HG03139 (cell line): ENCODE measurements around the gene YTHDF1.

Experiments
- ATAC-seq: cut with Tn5 transposase; IDR thresholded peaks from one replicate; pipeline ENCODE4 v1.9.1; 2021; ENCODE audit not compliant: unreplicated experiment

The YTHDF1 gene

DNA sequence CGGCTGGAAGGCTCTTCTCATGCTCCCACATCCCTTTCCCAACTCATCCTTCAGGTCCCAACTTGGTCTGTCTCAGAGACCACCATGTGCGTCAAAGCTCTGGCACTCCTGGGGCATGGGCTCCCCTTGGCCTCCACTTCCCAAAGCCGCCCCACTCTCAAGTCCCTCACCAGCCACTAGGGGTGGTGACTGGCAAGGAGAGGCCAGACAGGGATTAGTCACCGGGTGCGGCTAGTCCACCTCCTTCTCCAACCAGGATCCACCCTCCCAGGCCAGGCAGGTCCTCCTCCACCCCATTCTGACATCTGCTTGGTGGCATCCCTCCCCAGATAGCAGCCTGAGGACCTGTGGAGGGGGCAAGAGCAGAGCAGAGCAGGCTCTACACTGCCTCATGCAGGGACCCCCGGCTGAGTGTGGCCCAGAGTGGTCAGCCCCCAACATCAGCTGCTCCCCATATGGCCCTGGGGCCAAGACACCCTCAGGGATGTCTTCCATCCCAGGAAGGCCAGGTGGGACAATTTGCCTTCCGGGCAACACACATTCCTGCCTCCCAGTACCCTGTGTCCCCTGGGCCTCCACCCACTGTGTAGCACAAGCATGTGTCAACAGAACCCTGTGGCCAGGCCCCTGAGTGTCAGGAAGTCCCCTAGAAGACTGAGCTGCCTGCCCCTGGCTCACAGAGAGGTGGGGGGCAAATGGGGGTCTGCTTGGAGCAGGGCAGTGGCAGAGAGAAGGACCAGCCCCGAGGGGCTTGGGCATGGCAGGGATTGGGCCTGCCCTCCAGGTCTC, 29.2 kb downstream of the YTHDF1 start:
- no peak for ATAC-seq

DNA sequence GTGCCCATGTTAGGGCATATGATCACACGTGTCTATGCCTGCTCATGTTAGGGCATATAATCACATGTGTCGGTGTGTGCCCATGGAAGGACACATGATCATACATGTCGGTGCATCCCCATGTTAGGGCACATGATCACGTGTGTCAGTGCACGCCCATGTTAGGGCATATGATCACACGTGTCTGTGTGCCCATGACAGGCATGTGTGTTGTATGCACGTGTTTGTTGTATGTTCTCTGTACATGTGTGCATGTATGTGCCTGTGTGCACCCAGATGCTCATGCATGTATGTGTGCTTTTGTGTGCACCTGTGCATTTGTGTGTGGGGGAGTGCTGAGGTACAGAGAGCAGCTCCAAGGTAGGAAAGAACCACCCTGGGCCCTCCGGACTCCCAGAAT, 29.8 kb downstream of the YTHDF1 start:
- no peak for ATAC-seq

DNA sequence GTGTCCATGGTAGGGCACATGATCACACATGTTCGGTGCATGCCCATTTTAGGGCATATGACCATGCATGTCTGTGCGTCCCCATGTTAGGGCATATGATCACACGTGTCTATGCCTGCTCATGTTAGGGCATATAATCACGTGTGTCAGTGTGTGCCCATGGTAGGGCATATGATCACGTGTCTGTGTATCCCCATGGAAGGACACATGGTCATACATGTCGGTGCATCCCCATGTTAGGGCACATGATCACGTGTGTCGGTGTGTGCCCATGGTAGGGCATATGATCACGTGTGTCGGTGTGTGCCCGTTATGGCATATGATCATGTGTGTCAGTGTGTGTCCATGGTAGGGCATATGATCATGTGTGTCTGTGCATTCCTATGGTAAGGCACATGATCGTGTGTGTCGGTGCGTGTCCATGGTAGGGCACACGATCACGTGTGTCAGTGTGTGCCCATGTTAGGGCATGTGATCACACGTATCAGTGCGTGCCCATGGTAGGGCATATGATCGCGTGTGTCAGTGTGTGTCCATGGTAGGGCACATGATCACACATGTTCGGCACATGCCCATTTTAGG, 30.6 kb downstream of the YTHDF1 start:
- ATAC-seq: no peak

DNA sequence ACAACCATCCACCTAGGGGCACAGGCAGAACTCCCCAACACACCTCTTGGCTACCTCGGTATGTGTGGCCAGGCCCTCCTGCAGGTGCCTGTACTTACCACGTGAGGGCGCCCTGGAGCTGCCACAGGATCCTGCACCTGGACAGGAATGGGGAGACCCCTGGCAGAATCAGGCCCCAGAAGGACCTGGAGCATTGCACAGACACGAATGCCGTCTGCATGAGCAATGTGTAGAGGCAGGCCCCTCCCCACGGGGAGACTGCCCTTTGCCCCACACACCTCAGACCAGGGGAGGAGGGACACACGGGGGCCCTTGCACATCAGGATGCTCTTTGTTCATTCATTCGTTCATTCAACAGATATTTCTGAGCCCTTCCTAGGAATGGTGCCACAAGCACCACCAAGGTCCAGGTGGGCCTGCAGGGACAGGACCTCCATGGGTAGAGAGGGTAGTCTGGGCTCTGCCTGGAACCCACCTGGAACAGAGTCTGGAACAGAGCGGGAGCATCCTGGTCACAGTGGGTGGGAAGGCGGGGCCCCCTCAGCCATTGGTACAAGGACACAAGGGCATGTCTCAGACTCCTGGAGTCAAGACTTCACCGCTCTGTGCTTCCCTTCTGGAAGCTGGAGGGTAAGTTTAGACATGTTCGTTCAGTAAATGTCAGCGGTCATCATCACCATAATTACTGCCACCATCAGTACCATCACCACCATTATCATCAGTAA, 32.3 kb downstream of the YTHDF1 start:
- no peak for ATAC-seq

DNA sequence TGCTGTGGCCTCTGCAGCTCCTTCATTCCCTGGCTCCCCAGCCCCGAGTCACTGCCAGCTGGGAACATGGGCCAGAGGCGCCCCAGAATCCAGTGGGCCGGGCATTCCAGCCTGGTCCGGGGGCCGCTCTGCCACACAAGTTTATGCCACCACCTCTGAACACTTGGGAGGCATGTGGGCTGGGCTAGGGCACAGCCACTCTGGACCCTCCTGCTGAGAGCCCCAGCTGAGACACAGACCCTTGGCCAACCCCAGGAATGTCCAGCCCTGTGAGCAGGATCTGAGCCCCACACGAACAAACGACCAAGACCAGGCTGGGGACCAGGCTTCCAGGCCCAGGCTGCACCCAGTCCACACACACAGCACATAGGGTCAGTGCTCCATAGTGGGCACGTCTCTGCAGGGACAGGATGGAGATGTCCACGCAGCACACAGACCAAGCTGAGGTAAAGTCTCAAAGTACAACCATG, 33.0 kb downstream of the YTHDF1 start:
- no peak for ATAC-seq

DNA sequence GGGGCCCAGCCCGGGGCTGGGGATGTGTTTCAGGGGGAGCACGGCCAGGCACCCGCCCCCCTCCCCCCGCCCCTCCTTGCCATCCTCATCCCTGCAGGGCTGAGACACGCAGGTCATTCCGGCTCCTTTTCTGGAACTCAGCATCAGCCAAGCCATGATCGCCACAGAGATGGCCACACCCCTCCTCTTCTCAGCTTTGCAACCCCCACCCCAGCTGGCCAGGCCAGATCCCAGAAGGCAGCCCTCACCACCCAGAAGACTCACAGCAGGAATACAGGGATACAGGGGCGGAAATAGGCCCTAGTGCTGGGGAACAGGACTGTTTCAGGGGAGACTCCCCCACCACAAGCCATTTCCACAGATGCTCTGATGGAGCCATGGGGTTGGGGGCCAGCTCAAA, 33.5 kb downstream of the YTHDF1 start:
- no peak for ATAC-seq

DNA sequence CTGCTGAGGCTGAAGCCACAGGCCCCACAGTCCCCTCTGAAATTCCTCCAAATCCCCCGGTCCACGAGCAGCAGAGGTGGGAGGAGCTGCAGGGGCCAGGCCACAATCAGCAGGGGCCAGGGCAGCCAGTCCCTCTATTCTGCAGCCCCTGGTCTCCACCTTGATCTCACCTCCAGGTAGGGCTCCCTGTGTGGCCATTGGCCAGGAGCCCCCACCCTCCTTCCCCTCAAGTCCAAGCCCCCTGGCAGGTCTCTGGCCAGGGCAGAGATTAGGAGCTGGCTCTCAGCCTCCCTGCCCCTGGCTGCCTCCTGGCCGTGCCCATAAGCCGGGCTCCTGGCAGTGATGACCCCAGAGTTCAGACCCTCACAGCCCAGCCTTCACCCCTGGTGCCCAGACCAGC, 34.7 kb downstream of the YTHDF1 start:
- ATAC-seq: no peak

DNA sequence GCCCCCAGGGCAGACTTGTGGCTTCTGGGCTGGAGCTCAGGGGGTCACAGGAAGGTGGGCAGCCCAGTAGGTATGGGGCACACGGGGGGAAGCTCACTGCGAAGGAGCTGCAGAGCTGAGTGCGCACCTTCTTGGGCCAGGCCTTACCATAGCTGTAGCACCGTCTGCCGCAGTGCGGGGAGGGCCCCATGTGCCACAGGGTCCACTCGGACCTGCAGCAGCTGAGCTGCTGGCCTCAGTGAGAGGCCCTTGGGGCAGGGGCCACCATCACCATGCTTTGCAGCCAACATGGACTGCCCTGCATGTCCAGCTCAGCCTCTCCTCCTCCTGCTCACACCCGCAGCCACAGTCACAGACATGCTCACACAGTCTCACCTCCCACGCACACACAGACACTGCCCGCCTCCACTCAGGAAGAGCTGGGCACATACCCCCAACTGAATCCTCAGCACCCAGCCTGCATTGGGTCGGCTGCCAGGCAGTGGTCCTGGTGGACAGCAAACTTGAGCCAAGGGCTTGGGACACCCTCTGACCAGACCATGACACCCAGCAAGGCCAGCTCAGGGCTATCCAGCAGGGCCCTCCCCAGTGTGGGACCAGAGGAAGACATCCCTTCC, 35.3 kb downstream of the YTHDF1 start:
- ATAC-seq: no peak

DNA sequence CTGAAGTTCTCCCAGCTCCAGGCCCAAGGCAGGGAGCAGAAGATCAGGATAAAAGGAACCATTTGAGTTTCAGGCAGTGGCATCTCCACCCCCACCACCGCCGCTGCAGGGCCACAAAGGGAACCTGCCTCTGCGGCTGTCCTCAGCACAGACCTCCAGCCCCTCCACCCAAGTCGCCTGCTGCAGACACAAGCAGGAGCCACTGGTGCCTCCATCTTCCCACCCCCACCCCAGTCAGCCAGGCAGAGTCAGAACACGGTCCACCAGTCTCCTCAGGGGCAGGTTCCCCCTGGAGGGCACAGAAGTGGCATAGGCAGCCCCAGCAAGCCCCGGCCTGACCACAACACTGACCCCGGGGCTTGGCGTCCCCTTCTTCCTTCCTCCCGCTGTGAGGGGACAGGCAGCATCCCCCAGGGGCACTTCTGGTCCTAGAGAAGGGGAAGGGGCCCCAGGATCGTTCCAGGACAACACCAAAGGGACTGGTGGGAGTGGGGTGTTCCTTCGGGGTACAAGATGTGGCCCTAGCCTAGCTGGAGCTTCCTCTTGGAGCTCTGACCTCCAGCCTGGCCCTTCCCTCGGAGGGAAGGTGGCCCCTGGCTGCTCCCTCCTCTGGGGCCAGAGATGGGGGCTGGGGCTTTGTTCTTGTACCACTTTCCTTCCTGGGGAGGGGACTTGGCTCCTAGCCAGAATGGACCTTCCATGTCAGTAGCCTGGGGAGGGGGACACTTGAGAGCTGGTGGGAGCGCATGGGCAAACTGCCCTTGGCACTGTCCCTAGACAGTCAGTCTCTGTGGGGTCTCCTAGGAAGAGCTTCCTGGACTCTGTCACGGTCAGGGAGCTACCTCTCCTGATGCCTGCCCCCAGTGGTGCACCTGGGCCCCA, 36.0 kb downstream of the YTHDF1 start:
- ATAC-seq: no peak

DNA sequence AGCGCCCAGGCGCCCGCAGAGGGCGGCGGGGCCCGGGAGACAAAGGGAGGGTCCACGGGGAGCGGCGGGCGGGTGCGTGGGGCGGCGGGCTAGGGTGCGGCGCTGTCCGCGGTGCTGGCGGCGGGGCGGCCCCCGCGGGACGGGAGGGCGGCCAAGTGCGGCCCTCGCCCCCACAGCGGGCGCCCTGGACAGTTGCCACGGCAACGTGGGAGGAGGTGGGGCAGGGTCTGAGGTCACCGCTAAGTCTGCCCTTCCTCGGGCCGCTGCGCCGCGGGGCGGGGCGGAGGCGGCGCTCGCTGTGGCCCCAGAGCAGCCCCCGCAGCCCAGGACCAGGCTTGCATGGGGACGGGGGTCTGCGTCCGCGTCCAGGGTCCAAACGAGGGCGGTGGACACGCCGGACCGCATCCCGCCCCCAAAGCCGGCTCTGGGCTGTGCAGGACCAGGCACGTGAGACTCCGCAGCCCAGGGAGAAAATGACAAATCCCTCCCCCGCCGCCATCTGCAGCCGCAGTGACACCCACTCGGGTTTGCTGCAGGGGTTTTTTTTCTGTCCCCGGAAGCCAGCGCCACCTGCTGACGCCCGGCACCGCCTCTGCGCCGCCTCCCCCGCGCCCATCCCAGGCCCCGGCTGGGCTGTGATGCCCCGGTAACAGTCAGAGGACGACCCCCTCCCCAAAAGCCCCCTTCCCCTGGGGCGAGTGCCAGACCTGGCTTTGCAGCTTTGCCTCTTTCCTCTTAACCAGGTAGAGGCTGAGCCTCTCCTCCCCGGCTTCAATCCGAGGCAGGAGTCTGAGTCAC, 36.8 kb downstream of the YTHDF1 start:
- no peak for ATAC-seq

DNA sequence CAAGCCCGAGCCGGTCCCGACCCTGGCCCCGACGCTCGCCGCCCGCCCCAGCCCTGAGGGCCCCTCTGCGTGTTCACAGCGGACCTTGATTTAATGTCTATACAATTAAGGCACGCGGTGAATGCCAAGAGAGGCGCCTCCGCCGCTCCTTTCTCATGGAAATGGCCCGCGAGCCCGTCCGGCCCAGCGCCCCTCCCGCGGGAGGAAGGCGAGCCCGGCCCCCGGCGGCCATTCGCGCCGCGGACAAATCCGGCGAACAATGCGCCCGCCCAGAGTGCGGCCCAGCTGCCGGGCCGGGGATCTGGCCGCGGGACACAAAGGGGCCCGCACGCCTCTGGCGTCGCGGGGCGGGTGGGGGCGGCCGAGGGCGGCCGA, 37.5 kb downstream of the YTHDF1 start:
- no peak for ATAC-seq

DNA sequence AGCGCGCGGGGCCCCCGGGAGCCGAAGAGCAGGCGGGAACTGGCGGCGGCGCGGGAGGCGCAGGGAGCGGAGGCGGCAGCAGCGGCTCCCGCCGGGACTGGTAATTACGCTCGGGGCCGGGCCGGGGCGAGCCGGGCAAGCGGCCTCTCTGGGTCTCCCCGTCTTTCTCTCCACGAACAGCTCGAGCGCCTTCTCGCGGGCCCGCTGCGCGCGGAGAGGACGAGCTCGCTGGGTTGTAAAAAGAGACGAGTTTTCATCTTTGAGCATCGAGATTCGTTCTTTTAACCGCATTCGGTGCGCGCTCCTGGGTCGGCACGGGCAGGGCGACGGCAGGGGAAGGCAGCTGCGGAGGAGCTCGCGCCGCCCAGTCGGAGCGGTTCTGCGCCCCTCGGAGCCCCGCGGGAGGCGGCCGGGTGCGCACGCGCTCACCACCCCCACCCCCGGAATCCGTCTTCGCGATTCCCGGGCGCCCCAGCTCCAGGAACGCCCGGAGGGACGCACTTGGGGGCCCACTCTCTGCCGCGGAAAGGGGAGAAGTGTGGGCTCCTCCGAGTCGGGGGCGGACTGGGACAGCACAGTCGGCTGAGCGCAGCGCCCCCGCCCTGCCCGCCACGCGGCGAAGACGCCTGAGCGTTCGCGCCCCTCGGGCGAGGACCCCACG, 38.0 kb downstream of the YTHDF1 start:
- no peak for ATAC-seq

DNA sequence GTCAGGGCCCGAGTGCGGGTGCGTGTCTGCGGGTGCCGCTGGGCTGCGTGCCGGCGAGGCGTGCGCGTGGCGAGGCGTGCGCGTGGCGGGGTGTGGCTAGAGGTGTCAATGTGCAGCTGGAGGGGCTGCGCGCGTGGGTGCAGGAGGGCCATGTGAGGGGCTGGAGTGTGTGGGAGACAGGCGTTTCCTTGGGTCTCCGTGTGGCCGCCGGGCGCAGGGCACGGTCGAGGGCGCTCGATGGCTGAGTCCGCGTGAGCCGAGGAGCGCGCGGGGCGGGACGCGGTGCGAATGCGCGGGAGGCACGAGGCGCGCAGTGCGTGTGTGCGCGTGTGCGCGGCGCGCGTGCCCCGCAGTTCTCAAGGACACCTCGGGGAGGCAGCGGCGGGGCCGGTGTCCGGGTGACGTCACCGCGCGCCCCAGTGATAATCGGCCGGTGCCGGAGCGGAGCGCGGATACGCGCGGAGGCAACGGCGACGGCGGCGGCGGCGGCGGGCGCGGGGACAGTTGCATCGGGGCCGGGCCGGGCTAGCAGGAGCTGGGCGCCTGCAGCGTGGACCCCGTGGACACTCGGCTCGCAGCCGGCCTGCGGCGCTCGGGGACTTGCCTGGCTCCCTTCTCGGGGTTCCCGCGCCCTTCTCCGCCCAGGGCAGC, 38.7 kb downstream of the YTHDF1 start:
- ATAC-seq: no peak

DNA sequence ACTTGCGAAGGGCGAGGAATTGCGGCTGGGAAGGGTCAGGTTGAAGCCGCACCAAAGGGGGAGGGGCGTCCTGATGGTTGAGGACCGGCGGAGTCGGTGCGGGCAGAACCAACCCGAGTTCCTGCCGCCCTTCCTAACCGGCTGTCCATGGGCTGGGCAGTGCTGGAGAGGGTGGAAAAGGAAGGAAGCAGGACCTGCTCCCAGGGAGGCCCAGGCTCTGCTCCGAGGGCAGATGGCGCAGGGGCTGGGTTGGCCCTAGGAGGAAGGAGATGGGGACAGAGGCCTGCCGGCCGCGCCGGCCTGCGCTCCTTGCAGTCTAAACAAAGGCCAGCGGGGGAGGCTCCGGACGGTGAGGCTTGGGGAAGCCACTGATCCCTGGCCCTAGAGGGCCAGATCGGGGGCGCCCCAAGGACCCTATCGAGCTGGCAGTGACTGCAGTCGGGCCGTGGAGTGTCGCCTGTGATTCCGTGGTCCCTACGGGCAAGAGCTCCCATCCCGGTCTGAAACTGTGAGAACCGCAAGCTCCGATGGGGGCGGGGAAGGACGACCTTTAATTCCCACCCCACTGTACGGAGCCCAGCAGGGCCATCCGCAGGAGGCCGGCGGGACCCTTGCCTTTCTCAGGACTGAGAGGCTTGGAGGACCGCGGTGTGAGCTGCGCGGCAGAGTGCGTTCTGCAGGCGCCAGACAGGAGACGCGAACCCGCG, 39.4 kb downstream of the YTHDF1 start:
- ATAC-seq: no peak

DNA sequence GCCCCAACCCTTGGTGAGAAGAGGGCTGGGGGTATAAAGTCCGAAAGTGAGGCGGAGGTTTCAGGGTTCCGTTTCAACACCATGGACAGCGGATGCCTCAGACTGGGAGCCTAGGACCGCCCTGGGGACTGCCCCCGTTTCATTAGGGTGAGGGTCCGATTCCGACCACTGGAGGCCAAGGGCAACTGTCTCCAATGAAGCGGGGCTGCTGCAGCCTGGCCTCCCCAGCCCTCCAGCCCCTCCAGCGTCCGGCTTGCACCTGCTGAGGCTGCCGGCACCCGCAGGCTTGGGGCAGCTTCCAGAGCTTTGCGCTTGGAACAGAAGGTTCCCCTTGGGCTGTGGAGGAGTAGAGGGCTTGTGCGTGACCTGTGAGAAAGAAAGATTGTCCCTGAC, 39.9 kb downstream of the YTHDF1 start:
- ATAC-seq: no peak

DNA sequence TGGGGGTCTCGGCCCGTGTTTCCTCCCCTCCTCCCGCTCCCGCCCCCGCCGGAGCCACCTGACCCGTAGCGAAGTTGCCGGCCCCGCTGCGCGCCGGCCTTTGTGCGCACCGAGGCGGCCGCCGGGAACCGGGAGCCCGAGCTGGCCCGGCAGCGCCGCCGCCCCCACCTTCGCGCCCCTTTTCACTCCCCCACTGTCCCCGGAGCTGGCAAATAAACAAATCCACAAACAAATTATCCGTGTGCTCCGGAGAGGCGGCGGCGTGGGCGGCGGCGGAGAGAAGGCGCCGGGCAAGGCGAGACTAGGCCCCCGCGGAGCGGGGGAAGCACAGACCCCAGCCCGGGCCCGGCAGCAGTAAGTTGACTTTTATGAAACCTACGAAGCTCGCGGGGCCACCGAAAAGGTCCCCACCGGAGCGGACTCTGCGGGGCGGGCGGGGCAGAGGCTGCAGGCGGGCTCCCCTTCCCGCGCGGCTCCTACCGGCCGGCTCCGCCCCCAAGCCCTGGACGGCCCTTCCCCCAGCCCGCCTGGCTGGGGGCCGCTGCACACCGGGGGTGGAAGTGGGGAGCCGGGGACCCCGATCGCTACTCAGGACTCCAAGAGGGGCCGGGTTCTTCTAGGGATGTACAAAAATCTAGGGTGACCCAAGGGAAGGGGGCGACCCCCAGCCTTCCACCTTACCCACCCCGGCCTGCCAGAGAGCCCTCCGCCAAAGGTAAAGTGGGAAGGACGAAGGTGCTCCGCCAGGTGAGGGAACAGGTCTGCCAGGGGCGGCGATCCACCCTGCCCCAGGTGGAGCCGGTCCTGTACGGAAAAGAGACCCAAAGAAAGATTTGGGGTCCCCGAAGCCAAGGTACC, 40.7 kb downstream of the YTHDF1 start:
- no peak for ATAC-seq

DNA sequence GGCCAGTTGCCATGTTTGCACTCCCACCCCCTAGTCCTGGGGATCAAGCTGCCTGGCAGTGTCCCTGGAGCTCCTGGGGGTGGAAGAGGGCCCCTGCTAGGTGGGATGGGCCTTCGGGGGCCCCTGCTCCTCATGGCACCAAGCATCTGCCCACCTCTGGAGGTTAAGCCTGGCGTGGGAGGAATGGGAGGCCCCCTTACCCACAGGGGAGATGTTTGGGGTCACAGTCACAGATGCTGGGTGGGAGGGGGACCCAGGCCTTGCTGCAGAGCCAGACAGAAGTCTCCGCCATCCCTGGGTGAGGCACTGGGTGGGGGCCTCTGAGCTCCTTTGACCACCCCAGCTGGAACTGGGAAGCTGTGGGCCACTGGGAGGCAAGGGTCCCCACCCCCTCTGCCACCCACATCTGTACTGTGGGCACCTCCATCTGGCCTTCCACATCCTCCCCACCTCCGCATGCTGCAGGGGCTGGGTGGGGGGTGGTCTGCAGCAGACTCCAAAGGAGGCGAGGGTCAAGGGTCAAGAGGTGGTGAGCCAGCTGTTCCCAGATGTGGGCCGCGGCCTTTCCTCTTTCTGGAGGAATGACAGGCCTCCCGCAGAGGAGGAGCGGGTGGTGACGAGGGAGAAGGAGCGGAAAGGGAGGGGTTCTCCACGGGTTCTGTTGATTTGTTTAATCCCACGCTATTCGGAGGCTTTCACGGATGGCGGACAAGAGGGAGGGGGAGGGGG, 41.5 kb downstream of the YTHDF1 start:
- no peak for ATAC-seq
